ENCODE results near the gene SH3TC2.

DNA sequence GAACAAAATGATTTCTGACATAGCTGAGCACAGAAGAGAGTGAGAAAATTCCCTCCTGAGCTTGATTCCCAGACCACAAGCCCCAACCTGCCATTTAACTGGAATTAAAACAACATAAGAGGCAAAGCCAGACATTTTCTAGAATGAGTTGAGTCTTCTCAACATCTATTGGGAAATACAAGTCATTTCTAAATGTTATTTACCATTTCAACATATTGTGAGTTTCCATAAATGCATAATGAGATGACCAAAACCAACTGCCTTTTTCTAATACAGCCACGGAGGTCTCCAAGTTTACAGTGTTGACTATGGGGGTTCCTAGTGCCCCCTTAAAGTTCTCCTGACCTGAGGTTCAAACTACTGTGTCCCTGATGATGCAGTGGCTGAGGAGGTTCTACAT, 20.0 kb downstream of the SH3TC2 start:
- TF ChIP-seq ZNF274 (IDR thresholded peaks at IDR 0.05; ENCODE audit: low read depth, low read length) (no peak), SUZ12 (IDR thresholded peaks at IDR 0.05; ENCODE audit: extremely low read depth, insufficient read depth, insufficient read length) (no peak), YY1 (IDR thresholded peaks at IDR 0.05; ENCODE audit: insufficient read depth, insufficient read length) (no peak)

All from NT2/D1 (cell line).